GM10266 (cell line): ENCODE measurements around the gene MYOM1.
"Not testable (repeated sequence)": the region's sequence is repeated elsewhere in the genome, so short reads cannot be mapped to it uniquely, and the experiment has no call there.

Experiments
- DNase-seq: peaks from one replicate; pipeline ENCODE4 v3.0.0; 2012; ENCODE audit errors: extremely low spot score
- TF ChIP-seq, protein P1 (sequence below): IDR thresholded peaks from 2 replicates; pipeline ENCODE4 v1.5.1; 2012; ENCODE audit warnings: mild to moderate bottlenecking, low read depth; ENCODE audit not compliant: control insufficient read depth, insufficient read depth; ENCODE audit errors: missing control alignments

Gene MYOM1

DNA sequence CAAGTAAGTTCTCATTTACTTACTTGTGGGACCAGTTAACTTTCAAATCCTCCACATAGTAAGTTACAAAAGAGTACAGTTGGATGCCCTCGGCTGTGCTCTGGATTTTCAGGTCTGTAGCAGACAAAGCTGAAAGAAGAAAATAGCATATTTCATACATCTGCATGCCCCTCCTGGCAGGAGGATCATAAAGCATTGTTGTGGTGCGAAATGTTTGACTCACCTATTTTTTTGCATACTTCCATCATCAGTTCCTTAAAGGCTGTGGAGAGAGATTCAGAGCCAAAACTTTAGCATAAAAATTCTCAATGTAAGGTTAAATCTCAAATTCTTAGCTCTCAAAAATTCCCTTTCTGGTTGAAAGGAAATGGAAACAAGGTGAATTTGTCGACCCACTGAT lies 136.0 kb downstream of the MYOM1 start:
- TF ChIP-seq, protein P1, sequence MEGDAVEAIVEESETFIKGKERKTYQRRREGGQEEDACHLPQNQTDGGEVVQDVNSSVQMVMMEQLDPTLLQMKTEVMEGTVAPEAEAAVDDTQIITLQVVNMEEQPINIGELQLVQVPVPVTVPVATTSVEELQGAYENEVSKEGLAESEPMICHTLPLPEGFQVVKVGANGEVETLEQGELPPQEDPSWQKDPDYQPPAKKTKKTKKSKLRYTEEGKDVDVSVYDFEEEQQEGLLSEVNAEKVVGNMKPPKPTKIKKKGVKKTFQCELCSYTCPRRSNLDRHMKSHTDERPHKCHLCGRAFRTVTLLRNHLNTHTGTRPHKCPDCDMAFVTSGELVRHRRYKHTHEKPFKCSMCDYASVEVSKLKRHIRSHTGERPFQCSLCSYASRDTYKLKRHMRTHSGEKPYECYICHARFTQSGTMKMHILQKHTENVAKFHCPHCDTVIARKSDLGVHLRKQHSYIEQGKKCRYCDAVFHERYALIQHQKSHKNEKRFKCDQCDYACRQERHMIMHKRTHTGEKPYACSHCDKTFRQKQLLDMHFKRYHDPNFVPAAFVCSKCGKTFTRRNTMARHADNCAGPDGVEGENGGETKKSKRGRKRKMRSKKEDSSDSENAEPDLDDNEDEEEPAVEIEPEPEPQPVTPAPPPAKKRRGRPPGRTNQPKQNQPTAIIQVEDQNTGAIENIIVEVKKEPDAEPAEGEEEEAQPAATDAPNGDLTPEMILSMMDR = no peak
- DNase-seq = no peak

- TF ChIP-seq, protein P1 = no peak
- DNase-seq = no peak
These were observed 138.2 kb downstream of the MYOM1 start for GRCh38 chr18:3081584-3081991.

GRCh38 chr18:3079653-3080052 lies 140.1 kb downstream of the MYOM1 start:
- TF ChIP-seq, protein P1 = no peak

GRCh38 chr18:3075491-3075890 lies 144.3 kb downstream of the MYOM1 start:
- no peak for DNase-seq
- TF ChIP-seq, protein P1 = no peak

More at GRCh38 chr18:3079653-3080052, 140.1 kb downstream of the MYOM1 start:
- no peak for DNase-seq

GRCh38 chr18:3074087-3074486 lies 145.7 kb downstream of the MYOM1 start:
- DNase-seq = no peak
- TF ChIP-seq, protein P1 = no peak

GRCh38 chr18:3073353-3073752 lies 146.4 kb downstream of the MYOM1 start:
- DNase-seq = not testable (repeated sequence)

DNA sequence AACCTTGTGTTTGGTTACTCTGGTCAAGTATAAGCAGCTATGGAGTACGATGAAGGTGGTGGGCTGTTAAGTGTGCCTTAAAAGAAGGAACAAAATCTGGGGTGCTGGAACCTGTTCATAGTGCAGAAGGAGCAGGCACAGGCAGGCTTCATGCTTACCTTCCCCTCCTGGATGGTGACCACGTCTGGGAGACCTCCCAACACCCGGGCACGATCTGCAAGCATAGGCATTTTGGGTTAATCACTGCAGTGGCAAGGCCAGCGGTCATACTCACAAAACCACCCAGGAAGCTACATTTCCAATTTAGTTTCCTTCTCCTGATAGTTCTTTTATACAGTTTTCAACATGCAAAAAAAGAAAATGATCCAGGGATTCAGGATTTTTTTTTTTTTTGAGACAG lies 148.1 kb downstream of the MYOM1 start:
- DNase-seq = no peak
- TF ChIP-seq, protein P1 = no peak
